Keratinocyte (primary cell): ENCODE results near the gene SLC8A1.

ENCODE experiments used
- CTCF ChIP-seq, 3 experiments: IDR thresholded peaks in 1 of 3; conservative IDR thresholded peaks in 1 of 3; optimal IDR thresholded peaks in 1 of 3; 2 replicates in 2 of 3; 3 replicates in 1 of 3; pipeline versions ENCODE3 to v1.5.1; 2011; ENCODE audit warnings: low read length in 3 of 3, mild to moderate bottlenecking in 3 of 3, moderate library complexity in 2 of 3, control low read depth in 1 of 3, inconsistent platforms in 1 of 3; ENCODE audit not compliant: insufficient read depth in 2 of 3; ENCODE audit errors: extremely low read depth in 1 of 3
- EZH2 ChIP-seq: IDR thresholded peaks from one replicate; pipeline ENCODE4 v1.6.1; 2012; ENCODE audit warnings: inconsistent platforms, mild to moderate bottlenecking, low read length, moderate library complexity

GRCh38 chr2:40189881-40190280, 262.0 kb downstream of the SLC8A1 start:
- TF ChIP-seq CTCF (optimal IDR thresholded peaks at IDR 0.05 in 1 of 3, IDR thresholded peaks at IDR 0.05 in 1 of 3, conservative IDR thresholded peaks at IDR 0.05 in 1 of 3; ENCODE audit: extremely low read depth in 1 of 3, insufficient read depth in 2 of 3, low read length in 3 of 3) = no peak
- no peak for TF ChIP-seq EZH2
